ENCODE data around the gene ALDH1B1.
"Not testable (repeated sequence)": the region's sequence is repeated elsewhere in the genome, so short reads cannot be mapped to it uniquely, and the experiment has no call there.

DNA sequence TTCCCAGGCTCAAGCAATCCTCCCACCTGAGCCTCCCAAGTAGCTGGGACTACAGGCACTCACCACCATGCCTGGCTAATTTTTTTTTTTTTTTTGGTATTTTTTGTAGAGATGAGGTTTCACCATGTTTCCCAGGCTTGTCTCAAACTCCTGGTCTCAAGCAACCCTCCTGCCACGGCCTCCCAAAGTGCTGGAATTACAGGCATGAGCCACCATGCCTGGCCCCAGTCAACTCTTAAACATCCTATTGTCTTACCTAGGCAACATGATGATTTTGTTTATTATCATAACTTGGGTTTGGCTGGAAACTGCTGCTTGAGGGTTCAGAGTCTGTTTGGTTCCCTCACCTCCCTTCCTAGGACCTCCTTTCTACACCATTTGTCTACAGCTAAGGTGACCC lies 6.7 kb downstream of the ALDH1B1 start:
- not testable (repeated sequence) for TF ChIP-seq CTCF, POLR2A (IDR thresholded peaks at IDR 0.05)

Measured in stomach (tissue), 4 donors.